ENCODE measurements around the gene DNAH9. TPM values are rescaled to one million over a fixed set of nuclear protein-coding genes. Genes with fewer than 3 reads are reported as not detected.

The DNAH9 gene
- total and polyA plus RNA-seq, 2 donors from 2014 or later: 3.7 to 6.9 TPM

DNA sequence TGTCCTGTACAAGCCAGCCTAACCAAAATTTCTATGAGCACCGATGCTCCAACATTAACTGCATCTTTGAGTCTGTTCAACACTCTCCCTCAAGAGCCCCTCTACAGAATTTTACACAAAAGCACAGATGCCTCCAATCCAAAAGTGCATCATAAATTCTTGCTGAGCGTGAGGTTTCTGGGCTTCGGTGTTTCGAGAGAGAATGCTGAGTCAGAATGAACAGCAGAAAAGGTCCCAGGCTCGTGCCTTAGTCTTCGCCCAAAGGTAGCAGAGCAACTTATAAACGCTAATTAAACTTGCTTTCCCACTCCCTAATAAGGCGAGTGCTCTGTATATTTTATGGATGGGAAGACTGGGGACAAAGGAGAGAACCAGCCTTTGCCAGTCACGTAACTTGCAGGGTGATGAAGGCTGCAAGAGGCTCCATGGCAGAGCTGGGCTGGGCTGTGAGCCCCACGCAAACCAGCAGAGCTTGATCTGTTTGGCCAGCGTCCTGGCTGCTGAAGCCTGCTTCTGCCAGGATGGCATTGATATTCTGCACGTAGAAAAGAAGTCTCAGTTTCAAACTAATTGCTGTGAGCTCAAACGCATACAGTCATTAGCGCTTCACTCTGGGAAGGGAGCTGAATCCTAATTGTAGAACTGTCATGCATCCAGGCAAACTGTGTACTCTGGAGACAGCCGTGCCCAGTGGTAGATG is 138.5 kb downstream of the DNAH9 start:
- FAIRE-seq: no peak
- intact Hi-C loops (cut with DNase I): no loop called here

DNA sequence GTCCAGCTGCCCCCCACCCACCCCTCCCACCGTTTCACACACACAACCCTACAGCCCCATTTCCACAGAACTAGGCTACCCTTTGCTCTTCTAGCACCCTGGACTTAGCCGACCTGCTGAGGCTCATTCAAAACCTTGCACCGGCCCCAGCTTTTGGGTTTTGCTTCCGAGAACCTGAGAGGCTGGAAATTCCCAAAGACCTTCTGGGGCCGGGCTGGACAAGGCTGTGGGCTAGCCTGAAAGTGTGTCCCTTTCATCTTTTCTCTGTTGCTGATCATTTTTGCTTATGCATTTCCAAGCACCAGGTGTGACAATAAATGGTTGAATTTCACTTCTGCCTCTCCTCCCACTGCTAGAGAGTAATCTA is 139.0 kb downstream of the DNAH9 start:
- FAIRE-seq: no peak
- no peak for DNase-seq
- Histone ChIP-seq H3K27me3 (ENCODE audit: control insufficient read depth, insufficient read depth, low read length) (no peaks in the 10 kb centered on the region), H3K4me3 (ENCODE audit: low read length in 3 of 3) (no peak overlapping the region), H3K27ac (ENCODE audit: low read depth in 2 of 2, low read length in 2 of 2) (no peak overlapping the region), H3K36me3 (ENCODE audit: control insufficient read depth in 2 of 3, insufficient read depth in 3 of 3, low read length in 3 of 3) (no peaks in the 10 kb centered on the region), H3K9me3 (ENCODE audit: control insufficient read depth in 2 of 3, insufficient read depth in 1 of 3, low read length in 3 of 3) (no peaks in the 10 kb centered on the region), H3K9ac (ENCODE audit: low read length in 3 of 3) (no peak overlapping the region), H3K4me1 (ENCODE audit: control insufficient read depth in 2 of 3, insufficient read depth in 2 of 3, low read depth in 1 of 3, low read length in 3 of 3) (no peaks in the 10 kb centered on the region)
- TF ChIP-seq, protein P1, sequence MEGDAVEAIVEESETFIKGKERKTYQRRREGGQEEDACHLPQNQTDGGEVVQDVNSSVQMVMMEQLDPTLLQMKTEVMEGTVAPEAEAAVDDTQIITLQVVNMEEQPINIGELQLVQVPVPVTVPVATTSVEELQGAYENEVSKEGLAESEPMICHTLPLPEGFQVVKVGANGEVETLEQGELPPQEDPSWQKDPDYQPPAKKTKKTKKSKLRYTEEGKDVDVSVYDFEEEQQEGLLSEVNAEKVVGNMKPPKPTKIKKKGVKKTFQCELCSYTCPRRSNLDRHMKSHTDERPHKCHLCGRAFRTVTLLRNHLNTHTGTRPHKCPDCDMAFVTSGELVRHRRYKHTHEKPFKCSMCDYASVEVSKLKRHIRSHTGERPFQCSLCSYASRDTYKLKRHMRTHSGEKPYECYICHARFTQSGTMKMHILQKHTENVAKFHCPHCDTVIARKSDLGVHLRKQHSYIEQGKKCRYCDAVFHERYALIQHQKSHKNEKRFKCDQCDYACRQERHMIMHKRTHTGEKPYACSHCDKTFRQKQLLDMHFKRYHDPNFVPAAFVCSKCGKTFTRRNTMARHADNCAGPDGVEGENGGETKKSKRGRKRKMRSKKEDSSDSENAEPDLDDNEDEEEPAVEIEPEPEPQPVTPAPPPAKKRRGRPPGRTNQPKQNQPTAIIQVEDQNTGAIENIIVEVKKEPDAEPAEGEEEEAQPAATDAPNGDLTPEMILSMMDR (IDR thresholded peaks at IDR 0.05; ENCODE audit: borderline replicate concordance, extremely low read depth, insufficient read depth): no peak
- intact Hi-C loops (cut with DNase I): no loop called here

More for the DNA sequence above, 138.5 kb downstream of the DNAH9 start:
- Histone ChIP-seq H3K36me3 (ENCODE audit: control insufficient read depth in 2 of 3, insufficient read depth in 3 of 3, low read length in 3 of 3) (no peaks in the 10 kb centered on the region), H3K4me3 (ENCODE audit: low read length in 3 of 3) (no peak overlapping the region), H3K9me3 (ENCODE audit: control insufficient read depth in 2 of 3, insufficient read depth in 1 of 3, low read length in 3 of 3) (no peaks in the 10 kb centered on the region), H3K4me1 (ENCODE audit: control insufficient read depth in 2 of 3, insufficient read depth in 2 of 3, low read depth in 1 of 3, low read length in 3 of 3) (no peaks in the 10 kb centered on the region), H3K27ac (ENCODE audit: low read depth in 2 of 2, low read length in 2 of 2) (no peak overlapping the region), H3K9ac (ENCODE audit: low read length in 3 of 3) (no peak overlapping the region), H3K27me3 (ENCODE audit: control insufficient read depth, insufficient read depth, low read length) (no peaks in the 10 kb centered on the region)
- TF ChIP-seq, protein P1 (IDR thresholded peaks at IDR 0.05; ENCODE audit: borderline replicate concordance, extremely low read depth, insufficient read depth): no peak
- DNase-seq: no peak

DNA sequence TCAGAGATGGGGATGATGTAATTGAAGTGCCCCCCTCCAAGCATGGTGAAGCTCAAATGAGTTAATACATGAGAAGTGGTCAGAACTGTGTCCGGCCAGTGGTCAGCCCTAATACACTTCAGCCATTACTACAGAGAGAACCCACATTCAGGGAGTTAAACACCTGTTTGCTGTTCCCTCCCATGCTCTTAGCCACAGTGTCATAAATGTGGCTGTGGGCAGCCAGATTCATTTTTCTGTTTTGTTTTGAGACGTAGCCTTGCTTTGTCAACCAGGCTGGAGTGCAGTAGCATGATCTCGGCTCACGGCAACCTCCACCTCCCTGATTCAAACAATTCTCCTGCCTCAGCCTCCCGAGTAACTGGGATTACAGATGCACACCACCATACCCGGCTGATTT is 139.9 kb downstream of the DNAH9 start:
- H3K27me3 ChIP-seq (ENCODE audit: control insufficient read depth, insufficient read depth, low read length): no peaks in the 10 kb centered on the region
- no peaks in the 10 kb centered on the region for H3K9me3 ChIP-seq (ENCODE audit: control insufficient read depth in 2 of 3, insufficient read depth in 1 of 3, low read length in 3 of 3)
- no peak overlapping the region for H3K9ac ChIP-seq (ENCODE audit: low read length in 3 of 3)
- H3K36me3 ChIP-seq (ENCODE audit: control insufficient read depth in 2 of 3, insufficient read depth in 3 of 3, low read length in 3 of 3): no peaks in the 10 kb centered on the region
- no peaks in the 10 kb centered on the region for H3K4me1 ChIP-seq (ENCODE audit: control insufficient read depth in 2 of 3, insufficient read depth in 2 of 3, low read depth in 1 of 3, low read length in 3 of 3)
- TF ChIP-seq, protein P1 (IDR thresholded peaks at IDR 0.05; ENCODE audit: borderline replicate concordance, extremely low read depth, insufficient read depth): no peak
- DNase-seq (no peak), FAIRE-seq (no peak)
- H3K4me3 ChIP-seq (ENCODE audit: low read length in 3 of 3): no peak overlapping the region
- no peak overlapping the region for H3K27ac ChIP-seq (ENCODE audit: low read depth in 2 of 2, low read length in 2 of 2)
- intact Hi-C loops (cut with DNase I): no loop called here

DNA sequence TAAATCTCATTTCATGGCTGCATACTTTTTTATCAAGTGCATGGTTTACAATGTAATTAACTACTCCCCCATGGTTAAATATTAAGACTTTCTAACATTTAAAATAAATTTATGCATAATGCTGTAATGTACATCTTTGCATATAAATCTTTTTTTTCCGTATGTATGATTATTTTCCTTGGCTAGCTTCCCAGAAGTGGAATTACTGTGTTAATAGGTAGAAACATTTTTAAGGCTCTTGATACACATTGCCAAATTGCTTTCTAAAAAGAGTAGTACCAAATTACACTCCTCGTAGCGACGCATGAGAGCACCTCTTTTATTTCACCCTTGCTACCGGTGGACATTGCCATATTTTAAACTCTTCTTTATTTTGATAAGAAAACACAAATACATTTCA is 141.1 kb downstream of the DNAH9 start:
- intact Hi-C loops (cut with DNase I): no loop called here
- TF ChIP-seq, protein P1 (IDR thresholded peaks at IDR 0.05; ENCODE audit: borderline replicate concordance, extremely low read depth, insufficient read depth): no peak
- DNase-seq (peak in 1 of 5 donors; percentile 6), FAIRE-seq (no peak)
- Histone ChIP-seq H3K4me1 (ENCODE audit: control insufficient read depth in 2 of 3, insufficient read depth in 2 of 3, low read depth in 1 of 3, low read length in 3 of 3) (no peaks in the 10 kb centered on the region), H3K27me3 (ENCODE audit: control insufficient read depth, insufficient read depth, low read length) (no peaks in the 10 kb centered on the region), H3K27ac (ENCODE audit: low read depth in 2 of 2, low read length in 2 of 2) (no peak overlapping the region), H3K9me3 (ENCODE audit: control insufficient read depth in 2 of 3, insufficient read depth in 1 of 3, low read length in 3 of 3) (no peaks in the 10 kb centered on the region), H3K9ac (ENCODE audit: low read length in 3 of 3) (no peak overlapping the region), H3K4me3 (ENCODE audit: low read length in 3 of 3) (no peak overlapping the region), H3K36me3 (ENCODE audit: control insufficient read depth in 2 of 3, insufficient read depth in 3 of 3, low read length in 3 of 3) (no peaks in the 10 kb centered on the region)
